NCI-H1417 (cell line): Measurements from ENCODE around the gene ITGB4.
"Not testable (repeated sequence)": the region's sequence is repeated elsewhere in the genome, so short reads cannot be mapped to it uniquely, and the experiment has no call there.

ENCODE experiments used
- DNase-seq, 3 experiments: peaks; one replicate each; lab custom pipeline; 2025; lab: John Stamatoyannopoulos, UW

ITGB4 gene

DNA sequence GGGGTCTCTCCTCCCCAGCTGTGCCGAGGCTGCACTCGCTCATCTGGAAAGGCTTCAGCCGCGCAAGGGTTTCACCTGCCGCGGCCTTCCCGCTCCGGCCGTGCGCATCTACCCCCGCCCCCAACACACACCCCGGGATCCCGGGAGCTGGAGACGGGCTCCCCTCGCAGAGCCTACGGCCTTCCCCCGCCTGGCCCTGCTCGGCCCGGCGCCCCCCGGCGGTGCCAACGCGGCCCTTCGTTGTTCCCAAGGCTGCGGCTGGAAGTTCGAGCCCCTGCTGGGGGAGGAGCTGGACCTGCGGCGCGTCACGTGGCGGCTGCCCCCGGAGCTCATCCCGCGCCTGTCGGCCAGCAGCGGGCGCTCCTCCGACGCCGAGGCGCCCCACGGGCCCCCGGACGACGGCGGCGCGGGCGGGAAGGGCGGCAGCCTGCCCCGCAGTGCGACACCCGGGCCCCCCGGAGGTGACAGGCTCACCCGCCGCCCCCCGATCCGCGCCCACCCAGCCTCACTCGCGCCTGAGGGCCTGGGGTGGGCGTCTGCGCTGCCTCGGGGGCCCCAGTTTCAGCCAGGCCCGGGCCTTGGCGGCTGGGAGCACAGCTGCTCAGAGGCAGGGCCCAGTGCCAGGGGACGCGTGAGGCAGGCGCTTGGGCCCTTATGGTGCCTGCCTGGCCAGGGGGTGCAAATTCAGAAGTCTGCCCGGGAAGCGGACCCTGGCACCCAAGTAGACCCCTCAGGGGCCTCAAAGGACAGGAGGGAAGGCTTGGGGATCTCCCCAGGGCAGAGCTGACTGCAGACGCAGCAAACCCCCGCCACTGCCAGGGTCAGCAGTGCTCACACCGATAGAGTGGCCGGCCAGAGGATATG, 32.5 kb downstream of the ITGB4 start:
- peak in 1 of 3 experiments; percentile 49 for DNase-seq

GRCh38 chr17:75754378-75755204, 33.3 kb downstream of the ITGB4 start:
- no peak for DNase-seq

DNA sequence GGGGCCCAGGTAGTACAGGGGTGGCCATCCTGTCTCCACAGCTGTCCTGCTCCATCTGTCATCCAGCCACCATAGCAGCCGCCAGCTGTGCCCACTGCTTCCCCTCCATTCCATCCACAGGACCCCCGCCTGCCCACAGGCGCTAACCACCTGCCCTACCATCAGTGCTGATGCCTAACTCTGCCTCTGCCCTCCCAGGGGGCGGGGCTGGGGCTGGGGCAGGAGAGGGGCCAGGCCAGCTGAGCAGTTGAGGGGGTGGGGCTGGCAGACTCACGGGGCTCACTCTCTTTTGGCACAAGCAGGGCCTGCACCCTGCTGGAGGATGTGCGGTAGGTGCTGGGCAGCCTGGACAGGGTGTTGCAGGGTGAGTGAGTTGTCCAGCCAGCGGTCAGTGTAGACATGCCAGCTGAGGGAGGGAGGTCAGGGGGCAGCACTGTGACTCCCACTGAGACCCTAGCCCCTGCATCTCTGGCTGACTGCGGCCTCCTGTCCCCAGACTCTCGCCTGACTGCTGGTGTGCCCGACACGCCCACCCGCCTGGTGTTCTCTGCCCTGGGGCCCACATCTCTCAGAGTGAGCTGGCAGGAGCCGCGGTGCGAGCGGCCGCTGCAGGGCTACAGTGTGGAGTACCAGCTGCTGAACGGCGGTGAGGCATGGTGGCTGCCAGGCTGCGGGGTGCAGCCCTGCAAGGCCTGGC, 34.1 kb downstream of the ITGB4 start:
- DNase-seq = peak in 1 of 3 experiments; percentile 10

- DNase-seq = no peak
Measured at GRCh38 chr17:75755990-75756389, 34.7 kb downstream of the ITGB4 start.

DNA sequence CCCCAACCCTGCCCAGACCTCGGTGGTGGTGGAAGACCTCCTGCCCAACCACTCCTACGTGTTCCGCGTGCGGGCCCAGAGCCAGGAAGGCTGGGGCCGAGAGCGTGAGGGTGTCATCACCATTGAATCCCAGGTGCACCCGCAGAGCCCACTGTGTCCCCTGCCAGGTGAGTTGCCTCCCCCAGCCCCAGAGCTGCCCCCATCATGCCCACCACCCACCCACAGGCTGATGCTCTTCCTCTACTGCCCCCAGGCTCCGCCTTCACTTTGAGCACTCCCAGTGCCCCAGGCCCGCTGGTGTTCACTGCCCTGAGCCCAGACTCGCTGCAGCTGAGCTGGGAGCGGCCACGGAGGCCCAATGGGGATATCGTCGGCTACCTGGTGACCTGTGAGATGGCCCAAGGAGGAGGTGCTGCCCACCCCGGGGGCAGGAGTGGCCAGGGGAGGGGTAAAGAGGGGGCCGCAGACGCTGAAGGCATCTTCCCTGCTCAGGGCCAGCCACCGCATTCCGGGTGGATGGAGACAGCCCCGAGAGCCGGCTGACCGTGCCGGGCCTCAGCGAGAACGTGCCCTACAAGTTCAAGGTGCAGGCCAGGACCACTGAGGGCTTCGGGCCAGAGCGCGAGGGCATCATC, 35.3 kb downstream of the ITGB4 start:
- no peak for DNase-seq

- DNase-seq = no peak
Measured at GRCh38 chr17:75757086-75757681, 35.9 kb downstream of the ITGB4 start.

GRCh38 chr17:75758131-75758905, 37.1 kb downstream of the ITGB4 start:
- DNase-seq = no peak

DNA sequence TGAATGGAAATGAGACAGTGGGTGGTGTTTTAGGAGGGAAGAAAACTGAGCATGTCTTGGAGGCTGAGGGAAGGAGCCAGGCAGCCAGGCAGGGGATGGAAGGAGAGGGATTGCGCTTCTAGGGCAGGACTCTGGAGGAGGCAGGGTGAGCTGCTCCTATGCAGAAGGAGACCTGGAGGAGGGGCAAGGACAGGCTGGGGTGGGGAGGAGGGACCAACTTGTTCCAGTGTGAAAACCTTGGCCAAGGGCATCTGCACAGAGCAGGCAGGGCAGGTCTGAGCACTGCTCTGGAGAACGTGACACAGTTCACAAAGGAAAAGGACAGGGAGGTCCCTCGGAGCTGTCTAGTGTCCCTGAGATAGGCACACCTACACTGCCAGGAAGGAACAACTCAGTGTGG, 38.2 kb downstream of the ITGB4 start:
- no peak for DNase-seq

GRCh38 chr17:75759978-75760640, 38.9 kb downstream of the ITGB4 start:
- not testable (repeated sequence) for DNase-seq

DNA sequence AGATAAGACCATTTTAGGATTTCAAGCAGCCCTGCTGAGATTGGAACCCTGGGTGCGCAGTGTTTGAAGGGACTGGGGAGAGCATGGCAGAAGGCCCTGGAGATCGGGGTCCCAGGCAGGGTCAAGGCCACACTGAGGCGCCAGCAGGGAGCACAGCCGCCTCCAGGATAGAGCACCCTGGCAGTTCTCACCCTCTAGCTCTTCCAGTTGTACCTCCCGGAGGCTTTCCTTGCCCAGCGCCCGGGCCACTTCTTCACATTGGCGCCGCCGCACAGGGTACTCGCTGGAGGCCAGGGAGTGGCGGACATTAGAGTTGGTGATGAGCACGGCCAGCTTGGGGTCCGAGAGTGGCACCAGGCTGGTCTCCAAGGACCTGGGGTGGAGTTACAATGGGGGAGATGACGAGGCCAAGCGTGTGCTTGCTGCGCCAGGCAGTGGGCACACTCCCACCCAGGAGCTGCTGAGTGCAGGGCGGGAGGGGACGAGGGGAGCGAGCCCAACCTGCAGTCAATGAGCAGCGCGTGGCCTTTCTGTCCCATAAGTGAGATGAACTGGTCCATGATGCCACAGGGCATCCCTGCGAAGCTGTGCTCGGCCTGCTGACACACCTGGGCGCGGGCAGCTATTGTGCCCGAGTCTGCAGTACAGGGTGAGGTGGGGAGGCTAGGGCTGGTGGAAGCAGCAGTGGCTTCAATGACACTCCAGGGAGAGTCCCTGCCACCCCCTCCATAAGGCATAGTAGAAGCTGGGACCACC, 41.4 kb downstream of the ITGB4 start:
- no peak for DNase-seq

DNA sequence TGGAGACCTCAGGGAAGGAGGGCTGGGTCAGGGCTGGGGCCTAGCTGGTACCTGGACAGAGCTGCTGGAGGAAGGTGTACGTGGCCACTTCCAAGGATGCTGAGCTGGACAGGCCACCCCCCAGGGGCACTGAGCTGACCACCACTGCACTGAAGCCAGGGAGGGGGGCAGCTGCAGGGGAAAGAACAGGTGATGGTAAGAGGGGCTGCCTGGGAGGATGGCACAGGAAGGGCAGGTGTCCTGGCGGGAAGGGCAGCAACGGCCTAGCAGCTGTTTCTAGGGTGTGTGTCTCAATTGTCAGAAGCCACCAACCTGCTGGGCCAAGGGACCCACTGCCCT, 42.0 kb downstream of the ITGB4 start:
- DNase-seq = no peak

GRCh38 chr17:75763613-75764416, 42.6 kb downstream of the ITGB4 start:
- no peak for DNase-seq

DNA sequence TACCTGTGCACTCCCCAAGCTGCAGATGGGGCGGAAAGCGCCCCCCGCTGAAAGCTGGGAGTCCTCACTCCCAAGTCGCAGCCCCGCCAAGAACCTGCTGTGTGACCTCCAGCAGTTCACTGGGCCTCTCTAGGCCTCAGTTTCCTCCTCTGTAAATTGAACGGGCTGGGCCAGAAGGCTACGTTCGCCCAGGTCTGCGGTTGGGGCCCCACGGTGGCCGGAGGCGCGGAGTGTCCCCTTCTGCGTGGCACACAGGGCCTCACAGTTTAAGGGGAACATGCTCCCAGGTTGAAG, 43.1 kb downstream of the ITGB4 start:
- DNase-seq = peak in 1 of 3 experiments; percentile 38

GRCh38 chr17:75764711-75765421, 43.6 kb downstream of the ITGB4 start, which contains the start of gene GALK1:
Gene GALK1 (minus strand): TSS chr17:75765192. CDS start chr17:75765136, 56 bp downstream.
- peak; percentile 50 to 67 (median 64) for DNase-seq

GRCh38 chr17:75765981-75766380, 44.7 kb downstream of the ITGB4 start:
- DNase-seq = no peak

DNA sequence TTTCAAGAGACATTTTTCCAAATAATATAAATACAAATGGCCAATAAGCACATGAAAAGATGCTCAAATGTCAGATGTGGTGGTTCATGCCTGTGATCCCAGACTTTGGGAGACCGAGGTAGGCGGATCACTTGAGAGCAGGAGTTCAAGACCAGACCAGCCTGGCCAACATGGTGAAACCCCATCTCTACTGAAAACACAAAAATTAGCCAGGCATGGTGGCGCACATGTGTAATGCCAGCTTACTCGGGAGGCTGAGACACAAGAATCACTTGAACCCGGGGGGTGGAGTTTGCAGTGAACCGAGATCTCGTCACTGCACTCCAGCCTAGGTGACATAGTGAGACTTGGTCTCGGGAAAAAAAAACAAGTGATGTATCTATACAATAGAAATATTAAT, 46.6 kb downstream of the ITGB4 start:
- no peak for DNase-seq

DNA sequence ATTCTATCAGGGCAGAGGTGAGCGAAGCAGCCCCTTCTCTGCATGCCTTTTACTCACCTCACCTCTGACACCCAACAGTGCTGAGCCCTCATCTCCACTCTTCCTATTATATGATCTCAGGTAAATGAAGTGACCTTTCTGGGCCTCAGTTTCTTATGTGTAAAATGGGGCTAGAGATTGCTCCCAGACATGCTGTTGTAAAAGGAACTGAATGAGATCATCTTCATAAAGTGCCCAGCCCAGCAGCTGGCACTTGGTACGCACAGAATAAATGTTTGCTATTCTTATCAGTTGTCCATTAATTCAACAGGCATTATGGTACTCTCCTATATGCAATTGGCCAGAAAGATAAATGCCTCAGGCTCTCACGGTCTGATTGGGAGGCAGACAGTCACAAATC, 48.3 kb downstream of the ITGB4 start:
- DNase-seq = peak; percentile 26 to 73 (median 36)
